OCI-M2 (cell line): Measurements from ENCODE around the gene RPL29.

ENCODE experiments used
- DNase-seq: peaks from one replicate; lab custom pipeline; 2025; ENCODE audit not compliant: unreplicated experiment; lab: John Stamatoyannopoulos, UW

Gene RPL29

DNA sequence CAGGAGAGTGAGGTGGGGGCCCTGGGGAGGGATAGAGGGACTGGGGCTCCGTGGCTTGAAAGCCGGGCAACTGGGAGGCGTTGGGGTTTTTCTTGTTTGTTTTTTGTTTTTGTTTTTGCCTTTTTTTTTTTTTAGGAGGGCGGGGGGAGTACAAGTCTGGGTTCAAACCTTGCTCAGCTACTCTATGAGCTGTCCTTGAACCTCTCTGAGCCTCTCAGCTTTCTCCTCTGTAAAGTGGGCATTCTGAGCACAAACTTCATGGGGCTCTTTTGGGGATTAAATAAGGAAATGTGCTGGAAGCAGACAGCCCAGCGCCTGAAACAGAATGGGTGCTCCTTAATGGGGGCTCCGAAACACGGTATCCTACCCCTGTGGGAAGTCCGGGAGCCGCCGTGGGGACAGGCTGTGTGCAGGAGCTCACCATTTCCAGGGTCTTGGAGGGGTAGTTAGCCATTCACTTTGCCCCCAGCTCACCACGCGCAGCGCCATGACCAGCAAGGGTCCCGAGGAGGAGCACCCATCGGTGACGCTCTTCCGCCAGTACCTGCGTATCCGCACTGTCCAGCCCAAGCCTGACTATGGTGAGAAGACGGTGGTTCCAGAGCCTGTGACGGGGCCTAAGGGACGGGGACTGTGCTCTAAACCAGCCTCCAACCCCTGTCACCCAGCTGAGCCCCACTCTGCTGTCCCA is 12.0 kb downstream of the RPL29 start:
- no peak for DNase-seq

DNA sequence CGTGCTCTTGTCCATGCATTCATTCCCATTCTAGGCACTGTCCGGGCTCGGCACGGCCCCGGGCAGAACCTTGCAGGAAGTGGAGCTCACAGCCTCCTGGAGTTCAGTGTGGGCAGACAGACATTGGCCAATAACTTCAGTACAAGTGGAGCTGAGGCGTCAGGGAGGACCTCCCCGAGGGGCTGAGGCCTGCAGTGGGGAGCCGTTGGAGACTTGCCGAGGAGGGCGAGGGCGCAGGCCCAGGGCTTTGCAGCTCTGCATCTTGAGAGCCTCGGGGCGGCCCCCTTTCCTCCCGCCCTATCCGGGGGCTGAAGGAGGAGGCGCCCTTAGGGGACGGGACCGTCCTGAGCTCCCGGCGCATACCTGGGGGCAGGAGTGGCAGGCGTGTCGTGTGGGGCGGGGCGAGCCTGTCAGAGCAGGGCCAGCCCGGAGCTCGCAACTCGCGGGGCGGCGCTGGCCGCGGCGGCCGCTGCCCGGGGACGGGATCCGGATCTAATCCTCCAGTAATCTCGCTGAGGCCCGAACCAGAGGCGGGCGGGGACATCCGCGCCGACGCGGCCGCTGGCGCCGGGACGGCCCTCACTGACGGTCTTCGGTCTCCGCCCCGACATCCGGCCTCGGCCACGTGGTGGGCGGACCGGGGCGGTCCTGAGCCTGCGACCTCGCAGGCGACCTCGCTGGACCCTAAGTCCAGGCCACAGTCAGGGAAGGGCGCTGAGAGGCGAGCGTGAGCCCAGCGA is 12.7 kb downstream of the RPL29 start, which contains the start of gene ACY1:
TSS of gene ACY1 (plus strand) at position 698 of the 740 bp plus-strand sequence. CDS start 530 bp downstream, outside the sequence.
- DNase-seq = peak; percentile 59

DNA sequence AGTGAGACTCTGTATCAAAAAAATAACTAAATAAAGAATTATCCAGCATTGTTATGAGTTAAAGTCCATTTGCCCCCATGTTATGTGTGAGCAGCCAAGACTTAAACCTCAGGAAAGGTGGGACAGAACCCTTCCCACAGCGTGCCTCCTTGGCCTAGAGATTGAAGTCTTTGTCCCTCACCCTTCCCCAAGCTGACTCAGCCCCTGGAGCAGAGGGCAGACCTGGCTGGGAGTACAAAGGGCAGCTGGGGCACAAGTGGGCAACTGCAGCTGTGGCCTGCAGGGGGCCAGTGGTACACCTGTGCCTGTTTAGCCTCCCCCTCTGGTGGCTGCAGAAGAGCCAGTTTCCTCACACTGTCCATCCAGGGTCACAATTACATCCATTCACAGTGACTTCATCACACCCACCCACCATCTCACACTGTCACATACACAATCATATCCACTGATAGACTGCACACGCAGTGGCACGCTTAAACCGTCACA is 13.3 kb downstream of the RPL29 start:
- no peak for DNase-seq

DNA sequence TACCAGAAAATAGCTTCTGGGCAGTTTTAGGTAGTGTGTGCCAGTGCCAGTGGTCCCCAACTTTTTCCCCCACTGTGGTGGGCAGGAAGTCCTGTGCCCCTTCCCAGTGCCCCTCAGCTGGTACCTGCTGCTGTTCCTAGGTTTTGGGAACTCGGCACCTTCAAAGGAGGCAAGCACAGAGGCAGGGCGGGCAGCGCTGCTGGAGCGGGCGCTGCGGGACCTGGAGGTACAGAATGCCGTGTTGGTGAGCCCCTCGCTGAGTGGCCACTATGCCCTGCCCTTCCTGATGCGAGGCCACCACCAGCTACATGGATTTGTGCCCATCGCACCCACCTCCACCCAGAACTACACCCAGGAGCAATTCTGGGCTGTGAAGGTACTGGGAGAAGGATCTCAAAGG is 15.4 kb downstream of the RPL29 start:
- no peak for DNase-seq

DNA sequence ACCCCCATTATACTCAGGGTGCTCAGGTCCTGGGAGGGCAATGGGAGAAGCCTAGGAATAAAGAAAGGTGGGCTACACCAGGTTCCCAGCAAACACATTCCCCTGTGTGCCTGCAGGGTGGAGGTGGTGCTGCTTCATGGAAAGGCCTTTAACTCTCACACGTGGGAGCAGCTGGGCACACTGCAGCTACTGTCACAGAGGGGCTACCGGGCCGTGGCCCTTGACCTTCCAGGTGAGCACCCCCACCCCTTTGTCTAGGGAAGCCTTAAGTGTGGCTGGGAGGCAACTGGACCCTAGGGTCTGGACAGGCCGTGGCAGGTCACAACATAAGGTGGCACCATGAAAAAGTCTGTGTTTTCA is 17.6 kb downstream of the RPL29 start:
- DNase-seq = no peak

DNA sequence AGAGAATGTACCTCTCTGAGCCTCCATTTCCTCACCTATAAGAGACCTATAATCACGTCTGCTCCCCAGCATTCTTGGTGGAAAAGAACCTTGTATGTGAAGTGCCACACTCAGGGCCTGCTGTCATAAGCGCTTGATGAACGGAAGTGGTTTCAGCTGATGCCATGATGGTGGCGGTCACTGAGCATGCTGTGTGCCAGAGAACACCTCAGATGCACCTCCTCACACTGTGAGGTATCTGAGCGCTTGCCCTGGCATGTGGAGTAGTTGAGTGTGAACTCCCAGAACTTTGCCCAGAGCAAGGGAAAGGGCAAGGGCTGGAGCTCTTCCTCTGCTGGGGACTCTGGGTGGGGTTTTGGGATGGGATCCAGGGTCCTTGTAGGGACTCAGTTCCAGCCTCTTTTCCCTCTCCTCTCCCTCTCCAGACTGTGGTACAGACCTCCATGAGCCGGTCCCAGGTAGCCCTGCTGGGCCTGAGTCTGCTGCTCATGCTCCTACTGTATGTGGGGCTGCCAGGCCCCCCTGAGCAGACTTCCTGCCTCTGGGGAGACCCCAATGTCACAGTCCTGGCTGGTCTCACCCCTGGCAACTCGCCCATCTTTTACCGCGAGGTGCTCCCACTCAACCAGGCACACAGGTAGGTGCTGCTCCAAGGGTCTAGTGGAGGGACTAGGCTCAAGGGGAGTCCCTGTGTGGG is 18.1 kb downstream of the RPL29 start:
- DNase-seq = no peak

DNA sequence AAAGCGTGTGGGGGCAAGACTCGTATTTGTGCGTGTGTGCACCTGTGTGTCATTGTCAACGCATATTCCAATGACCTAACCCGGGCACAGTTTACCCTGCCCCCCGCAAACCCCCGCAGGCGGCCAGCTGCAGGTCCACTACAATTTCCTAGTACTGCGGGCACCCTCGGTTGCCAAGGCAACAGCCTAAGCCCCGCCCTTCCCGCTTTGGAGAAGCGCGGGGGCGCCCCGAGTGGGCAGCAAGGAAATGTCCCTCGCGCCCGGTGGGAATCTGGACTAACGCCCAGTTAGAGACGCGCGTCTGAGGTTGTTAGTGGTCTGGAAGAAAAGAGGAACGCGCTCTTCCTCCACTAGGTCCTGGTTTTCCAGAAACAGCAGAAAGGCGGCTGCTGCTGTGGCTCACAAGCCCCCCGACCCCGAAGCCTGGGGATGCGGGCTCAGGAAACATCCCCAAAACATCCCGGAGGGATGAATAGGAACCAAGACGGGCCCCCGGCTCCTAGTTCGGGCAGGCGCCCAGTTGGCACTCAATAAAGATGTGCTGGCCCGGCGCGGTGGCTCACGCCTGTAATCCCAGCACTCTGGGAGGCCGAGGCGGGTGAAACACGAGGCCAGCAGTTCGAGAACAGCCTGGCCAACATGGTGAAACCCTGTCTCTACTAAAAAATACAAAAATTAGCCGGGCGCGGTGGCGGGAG is 19.7 kb downstream of the RPL29 start:
- DNase-seq = no peak

DNA sequence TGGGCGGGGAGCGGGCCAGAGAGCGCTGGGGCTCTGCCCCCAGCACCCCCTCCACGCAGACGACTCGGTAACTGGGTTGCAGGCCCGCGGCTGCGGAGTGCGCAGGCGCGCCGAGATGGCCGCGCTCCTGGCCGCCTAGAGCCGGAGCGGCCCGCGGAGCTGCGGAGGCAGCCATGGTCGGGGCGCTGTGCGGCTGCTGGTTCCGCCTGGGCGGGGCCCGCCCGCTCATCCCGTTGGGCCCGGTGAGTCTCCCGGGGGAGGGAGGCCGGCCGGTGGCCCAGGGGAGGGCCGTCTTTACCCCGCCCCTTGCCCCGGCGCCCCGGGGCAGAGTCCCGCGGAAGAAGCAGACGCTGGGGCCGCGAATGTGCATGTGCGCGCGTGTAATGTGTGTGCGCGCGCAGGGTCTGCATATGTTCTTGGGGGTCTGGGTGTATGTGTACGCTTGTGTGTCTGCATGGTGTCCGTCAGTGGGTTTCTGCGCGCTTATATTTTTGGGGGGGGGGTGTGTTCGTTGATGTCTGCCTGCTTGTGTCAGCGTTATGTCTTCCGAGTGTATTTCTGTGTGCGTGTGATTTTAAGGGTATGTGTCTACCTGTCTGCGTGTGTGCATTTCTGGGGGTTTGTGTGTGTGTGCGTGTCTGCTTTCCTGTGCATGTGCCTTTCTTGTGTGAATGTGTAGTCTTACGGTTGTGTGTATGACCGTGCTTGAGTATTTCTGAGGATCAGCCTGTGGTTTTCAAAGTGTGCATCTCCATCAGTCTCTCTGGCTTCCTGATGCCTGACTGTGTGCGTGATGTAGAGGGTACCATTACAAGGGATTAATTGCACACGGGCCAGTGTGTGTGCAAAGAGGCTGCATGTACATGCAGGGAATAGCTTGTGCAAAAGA is 20.5 kb downstream of the RPL29 start, which contains the start of gene ABHD14A:
TSS of gene ABHD14A (plus strand) at position 102 of the 889 bp plus-strand sequence. CDS start at position 174, 72 bp downstream.
- no peak for DNase-seq

DNA sequence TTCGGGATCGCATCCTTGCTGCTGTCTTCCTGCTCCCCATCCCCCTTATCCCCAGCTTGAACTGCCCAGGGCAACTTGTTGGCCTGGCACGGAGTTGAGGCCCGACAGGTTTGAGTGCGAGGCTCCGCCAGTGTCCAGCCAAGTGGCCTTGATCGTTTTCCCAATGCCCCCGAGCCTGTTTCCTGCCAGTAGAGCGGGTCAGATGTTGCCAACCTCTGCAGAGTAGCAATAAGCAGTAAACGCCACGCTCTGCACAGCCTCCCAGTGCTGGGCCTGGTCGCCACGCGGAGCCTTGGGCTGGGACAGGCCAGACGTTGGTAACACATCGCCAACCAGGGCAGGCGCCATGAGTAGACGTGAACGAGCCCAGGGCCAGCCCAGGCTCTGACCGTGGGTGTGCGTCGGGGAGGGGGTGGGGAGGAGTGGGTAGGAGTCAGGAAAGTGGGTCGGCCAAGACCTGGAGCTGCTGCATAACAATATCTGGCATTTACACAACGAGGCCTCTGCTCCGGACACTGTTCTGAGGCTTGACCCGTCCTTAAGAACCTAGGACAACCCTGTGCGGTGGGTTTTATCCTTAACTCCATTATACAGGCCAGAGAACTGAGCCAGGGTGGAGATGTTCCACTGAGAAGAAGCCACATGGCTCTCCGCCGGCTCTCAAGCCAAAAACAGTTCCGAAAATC is 21.3 kb downstream of the RPL29 start:
- DNase-seq = no peak

DNA sequence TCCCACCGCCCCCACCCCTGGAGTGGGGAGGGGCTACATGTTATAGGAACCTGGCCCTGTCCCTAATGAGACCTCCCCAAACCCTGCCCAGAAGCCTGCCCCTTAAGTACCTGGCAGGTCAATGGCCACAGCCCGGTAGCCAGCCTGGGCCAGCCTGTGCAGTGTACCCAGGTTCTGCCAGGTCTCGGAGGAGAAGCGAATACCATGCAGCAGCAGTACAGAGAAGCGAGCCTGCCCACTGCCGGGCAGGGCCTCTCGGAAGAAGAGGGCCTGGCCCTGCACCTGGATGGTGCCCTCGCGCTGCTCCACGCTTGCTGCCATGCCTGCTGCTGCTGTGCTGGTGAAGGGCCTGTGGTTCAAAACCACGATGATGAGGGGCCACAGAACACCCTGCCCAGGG is 24.3 kb downstream of the RPL29 start:
- no peak for DNase-seq

DNA sequence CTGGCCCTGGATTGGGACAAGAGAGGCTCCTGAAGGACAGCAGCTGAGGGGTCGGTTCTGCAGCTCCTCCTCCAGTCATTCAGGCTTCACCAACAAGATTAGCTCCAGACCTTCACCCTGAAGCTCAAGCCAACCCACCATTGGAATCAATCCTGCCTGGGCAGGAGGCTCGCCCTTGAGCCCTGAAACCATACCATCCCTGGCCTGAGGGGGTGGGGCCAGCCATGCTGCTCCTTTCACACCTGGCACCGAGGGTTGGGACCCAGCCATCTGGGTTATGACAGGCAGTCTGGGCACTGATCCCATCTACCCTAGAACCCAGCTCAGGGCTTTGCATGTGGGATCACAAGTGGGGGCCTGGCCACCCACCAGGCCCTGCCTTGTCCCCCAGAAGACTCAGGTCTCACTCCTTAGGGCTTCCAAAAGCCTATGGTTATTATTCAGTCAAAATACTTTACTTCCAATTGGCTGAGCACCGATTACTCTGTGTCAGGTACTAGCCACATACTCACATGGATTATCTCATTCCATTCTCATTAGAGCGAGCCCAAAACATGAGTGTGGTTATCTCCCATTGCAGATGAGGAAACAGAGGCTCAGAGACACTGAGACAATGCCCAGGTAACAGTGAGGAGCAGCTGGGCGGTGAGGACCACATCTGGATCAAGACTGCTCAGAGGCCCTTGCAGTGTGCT is 24.9 kb downstream of the RPL29 start:
- no peak for DNase-seq

DNA sequence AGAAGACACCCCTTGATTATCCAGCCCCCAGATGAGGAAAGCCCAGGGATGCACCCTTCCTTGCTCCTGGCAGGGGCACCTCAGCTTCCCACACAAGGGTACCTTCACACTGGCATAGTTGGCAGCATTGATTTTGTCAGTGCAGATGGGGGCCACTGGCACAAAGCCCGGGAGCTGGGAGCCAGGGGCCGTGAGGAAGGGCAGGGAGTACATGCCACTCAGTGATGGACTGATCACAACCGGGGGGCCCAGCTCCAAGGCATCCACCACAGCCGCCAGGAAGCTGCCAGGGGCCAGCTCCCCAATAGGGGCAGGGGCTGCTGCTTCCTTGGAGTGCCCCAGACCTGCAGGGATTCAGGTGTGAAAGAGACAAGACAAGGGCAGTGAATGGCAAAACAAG is 25.9 kb downstream of the RPL29 start:
- DNase-seq = no peak

DNA sequence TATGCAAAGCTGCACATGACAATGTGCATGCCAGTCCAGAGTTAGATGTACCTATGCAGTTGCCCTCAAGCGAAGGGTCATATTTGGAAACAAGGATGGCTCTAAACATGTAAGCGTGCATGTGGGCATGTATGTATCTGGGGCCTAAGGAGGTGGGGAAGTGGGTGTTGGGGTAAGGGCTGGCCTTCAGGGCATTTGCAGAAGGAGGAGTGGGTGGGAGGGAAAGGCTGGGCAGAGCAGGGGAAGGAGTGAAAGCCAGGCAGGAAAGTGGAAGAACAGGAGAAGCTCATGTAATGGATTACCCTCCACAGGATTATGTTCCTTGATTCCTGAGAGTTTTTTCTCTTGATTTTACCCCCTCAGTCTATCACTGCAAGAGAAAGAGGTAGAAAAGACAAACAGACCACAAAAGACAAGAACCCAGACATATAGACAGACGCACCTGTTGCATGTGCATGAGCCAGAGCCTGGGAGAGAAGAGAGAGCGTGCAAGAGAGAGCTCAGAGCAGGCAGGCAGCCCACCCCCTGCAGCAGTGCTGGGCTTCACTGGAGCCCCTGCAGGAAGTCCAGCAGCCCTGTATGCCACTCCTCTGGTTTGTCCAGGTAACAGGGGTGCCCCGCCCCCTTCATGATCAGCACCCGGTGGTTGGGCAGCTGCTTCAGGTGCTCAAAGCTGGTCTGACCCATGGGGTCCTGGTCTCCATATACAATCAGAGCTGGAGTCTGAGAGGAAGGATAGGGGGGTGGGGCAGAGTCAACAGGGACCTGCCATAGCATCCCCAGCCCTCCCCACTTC is 26.6 kb downstream of the RPL29 start:
- no peak for DNase-seq

DNA sequence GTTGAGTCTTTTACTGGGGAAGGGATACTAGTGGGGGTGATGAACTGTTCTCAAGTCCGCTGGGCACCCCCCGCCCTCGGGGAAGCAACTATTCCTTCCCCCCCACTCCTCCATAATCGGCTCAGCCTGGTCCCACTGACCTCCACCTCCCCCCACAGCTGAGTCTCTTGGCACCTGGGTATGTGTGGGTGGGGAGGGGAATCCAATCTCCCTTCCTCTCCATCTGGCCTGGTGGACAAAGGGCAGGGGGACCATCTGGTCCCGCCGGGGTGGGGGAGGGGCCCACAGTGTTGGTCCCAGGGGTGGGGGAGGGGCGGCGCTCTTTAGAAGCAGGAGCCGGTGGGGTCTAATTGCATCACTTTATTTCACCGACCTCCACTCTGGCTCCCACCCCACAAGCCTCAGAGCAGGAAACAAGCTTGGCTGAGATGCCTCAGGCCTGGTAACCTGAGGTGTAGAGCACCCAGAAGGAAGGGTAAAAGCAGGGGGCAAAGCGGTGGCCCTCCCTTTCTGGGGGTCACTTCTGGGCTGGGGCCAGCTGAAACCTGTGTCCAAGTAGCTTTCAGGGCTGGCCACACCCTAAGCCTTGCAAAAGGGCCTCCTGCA is 27.4 kb downstream of the RPL29 start:
- no peak for DNase-seq

DNA sequence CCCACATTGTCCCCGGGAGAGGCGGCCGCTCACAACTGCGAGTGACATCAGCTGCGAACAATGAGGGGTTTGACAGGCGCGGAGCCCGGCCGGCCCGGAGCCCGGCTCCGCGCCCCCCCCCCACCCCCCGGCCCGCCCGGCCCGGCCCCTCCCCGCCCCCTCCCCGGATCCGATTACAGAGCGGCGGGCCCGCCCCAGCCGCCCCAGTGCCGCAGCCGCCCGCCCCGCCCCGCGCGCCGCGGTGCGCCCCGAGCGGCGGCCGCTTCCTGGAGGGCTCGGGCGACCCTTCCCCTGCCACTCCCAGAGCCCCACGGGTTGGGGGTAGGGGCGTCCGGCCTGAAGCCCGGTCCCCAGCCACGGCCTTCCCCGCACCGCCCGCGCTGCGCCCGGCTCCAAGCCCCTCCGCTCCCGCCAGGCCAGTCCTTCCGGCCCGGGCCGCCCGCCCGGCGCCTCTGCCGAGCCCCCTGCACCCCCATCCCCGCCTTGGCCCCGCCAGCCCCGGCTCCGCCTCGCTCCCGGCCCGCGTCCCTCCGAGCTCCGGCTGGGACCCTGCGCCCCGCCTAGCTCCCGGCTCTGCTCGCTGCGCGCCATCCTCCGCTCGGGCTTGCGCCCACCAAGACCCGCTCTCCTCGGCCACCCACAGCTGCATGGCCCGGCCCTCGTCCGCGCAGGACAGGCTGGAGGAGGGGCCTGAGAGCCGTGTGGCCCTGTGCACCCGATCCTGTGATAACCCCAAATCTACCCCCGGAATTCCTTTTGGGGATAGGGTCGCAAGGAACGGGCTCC is 28.1 kb downstream of the RPL29 start, which contains the start of gene PCBP4:
TSS of gene PCBP4 (minus strand) at position 71 of the 786 bp plus-strand sequence. CDS start 6,214 bp downstream, outside the sequence.
- no peak for DNase-seq

DNA sequence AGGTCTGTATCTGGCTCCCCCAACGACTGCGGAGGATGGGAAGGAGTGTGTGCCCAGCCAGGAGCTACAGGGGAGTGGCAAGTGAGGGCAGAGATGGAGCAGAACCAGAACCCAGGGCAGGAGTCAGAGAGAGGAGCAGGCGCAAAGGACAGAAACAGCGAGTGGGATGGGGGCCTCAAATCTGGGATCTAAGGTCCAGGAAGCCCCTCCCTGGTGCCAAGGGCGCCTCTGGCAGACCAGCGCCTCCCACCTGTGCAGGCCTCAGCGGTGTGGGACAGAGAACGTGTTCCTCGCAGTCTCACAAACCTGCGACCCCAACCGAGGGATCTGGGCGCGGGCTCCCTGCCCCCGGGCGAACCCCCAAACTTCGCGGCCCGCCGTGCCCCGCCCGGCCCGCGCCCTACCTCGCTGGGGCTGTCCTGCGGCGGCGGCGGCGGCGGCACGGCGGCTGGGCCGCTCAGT is 28.7 kb downstream of the RPL29 start:
- no peak for DNase-seq

DNA sequence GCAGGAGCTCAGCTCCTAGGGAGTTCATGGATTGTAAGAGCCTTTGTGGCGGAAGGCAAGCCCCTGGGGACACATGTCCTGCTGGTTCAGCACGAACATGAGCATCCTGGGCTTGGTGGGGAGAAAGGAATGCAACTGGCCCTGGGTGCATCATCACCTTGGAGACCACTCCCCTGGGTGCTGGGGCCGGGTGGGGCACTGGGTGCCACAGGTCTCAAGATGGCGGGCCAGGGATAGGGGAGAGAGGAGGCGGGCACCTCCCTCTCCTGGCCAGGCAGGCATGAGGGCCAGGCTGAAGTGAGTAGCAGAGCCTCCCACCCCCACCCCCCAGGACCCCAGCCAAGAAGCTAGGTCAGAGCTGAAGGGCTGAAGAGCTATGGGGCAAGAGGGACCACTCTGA is 29.2 kb downstream of the RPL29 start:
- no peak for DNase-seq
